Stimulated activated CD8-positive, alpha-beta memory T cell treated with anti-CD3 and anti-CD28 coated beads, Interleukin-7, amount 100 ng/mL, for 4 hours (primary cell): ENCODE data around the gene FOXN1.
"Not testable (repeated sequence)": the region's sequence is repeated elsewhere in the genome, so short reads cannot be mapped to it uniquely, and the experiment has no call there.

ENCODE experiments used
- DNase-seq, 2 donors: peaks; one replicate each; pipeline ENCODE4 v3.0.0-alpha.2; 2020; ENCODE audit warnings: low read depth in 2 of 2

The FOXN1 gene

GRCh38 chr17:28499684-28500357 lies 6.3 kb upstream of the FOXN1 start:
- no peak for DNase-seq

GRCh38 chr17:28500712-28501379 lies 5.3 kb upstream of the FOXN1 start:
- DNase-seq, result no peak

DNA sequence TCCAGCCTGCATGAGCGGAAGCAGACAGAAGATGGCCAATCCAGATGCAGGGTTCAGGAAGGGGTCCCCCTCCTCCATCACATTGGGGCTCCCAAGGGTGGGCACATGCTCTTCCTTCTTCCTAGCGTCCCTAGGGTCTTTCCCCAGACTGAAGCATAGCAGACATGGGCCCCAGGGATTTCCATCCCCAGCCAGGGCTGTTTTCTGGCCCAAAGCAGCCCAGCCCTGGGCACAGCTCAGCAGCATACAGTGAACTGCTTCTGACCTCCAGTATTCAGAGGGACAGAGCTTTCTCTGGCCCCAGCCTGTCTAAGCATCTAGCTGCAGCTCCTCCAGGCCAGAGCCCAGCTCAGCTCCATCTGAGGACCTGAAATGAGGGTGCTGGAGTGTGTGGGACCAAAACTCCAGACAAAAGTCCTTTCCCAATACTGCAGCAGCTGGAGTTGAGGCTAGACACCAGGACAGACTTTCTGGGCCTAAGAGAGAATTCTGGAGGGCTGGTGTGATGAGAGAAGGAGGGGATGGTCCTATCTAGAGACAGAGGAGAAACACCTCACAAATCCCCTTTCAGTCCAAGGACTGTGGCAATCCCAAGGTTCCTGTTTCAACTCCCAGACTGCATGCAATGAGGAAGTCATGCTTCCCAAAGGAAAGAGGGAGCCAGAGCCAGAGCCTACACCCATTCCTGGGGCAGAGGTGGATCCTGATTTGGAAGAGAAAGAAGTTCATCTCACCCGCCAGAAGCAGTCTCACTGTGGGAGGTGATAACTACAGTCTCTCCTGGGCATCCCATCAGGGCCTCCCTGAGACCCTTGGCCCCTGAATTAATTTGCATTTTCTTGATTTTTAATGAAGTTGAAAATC lies 4.5 kb upstream of the FOXN1 start:
- no peak for DNase-seq

GRCh38 chr17:28503420-28503819 lies 2.7 kb upstream of the FOXN1 start:
- no peak for DNase-seq

DNA sequence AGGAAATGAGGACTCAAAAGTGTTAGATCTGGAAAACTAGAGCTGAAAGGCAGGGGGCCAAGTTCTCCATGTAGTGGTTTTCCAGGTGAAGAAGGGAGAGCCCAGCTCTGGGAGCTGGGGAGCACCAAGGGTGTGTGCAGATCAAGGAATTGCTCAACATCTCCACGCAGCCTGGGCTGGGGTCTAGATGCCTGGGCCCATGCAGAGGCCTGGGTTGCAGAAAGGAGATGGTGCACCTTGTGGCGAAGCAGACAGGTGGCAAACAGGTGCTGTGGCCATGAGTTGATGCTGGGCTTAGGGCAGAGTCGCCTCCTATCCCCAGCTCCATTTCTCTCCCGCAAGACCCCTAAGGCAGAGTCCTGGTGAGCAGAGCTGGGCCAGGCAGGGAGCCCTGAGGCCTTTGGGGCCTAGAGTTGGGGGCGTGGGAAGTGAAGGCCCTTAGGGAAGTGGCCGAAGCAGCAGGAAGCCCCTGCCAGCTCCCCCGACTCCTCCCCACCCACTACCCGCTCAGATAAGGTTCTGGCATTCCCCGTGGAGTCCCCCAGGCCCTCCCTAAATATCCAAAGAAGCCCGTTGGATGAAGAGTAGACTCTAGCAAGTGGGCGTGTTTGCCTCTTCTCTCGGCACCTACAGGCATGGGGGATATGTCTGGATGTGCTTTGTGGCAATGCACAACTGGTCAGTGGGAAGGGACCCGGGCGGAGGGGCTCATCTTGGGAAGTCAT lies 777 bp downstream of the FOXN1 start:
- no peak for DNase-seq

GRCh38 chr17:28507567-28508203 lies 1.5 kb downstream of the FOXN1 start:
- DNase-seq, result no peak

- DNase-seq, result no peak
These were observed 2.1 kb downstream of the FOXN1 start for GRCh38 chr17:28508211-28508724.

- DNase-seq, result no peak
These were observed 3.6 kb downstream of the FOXN1 start for GRCh38 chr17:28509789-28510188.

- DNase-seq, result no peak
These were observed 5.8 kb downstream of the FOXN1 start for GRCh38 chr17:28511858-28512461.

GRCh38 chr17:28513476-28513875 lies 7.3 kb downstream of the FOXN1 start:
- DNase-seq, result no peak

- no peak for DNase-seq
These were observed 8.4 kb downstream of the FOXN1 start for GRCh38 chr17:28514561-28515002.

DNA sequence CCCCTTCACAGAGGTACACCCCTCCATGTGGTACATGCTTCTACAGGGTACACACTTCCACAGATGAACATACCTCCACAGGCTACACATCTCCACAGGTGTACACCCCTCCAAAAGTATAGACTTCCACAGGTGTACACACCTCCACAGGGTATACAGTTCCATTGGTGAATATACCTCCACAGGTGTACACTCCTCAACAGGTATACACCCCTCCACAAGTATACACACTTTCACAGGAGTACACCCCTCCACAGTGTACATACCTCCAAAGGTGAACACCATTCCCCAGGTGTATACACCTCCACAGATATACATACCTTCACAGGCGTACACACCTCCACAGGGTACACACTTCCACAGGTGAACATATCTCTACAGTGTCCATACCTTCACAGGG lies 9.4 kb downstream of the FOXN1 start:
- no peak for DNase-seq

DNA sequence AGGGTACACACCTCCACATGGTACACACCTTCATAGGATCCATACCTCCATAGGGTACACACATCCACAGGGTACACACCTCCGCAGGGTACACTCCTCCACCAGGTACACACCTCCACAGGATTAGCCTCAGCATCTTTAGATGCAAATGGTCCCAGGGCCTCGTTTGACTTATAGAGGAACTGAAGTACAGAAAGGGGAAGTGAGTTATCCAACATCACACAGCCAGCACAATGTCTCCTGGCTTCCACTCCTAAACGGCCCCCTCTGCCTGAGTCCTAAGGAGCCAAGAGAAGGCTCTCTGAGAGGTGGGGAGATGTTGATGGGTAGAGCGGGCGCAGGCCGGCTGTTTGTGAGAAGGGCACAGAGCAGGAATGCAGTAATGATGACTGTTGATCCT lies 12.0 kb downstream of the FOXN1 start:
- no peak for DNase-seq

GRCh38 chr17:28518578-28518977 lies 12.4 kb downstream of the FOXN1 start:
- DNase-seq, result no peak

DNA sequence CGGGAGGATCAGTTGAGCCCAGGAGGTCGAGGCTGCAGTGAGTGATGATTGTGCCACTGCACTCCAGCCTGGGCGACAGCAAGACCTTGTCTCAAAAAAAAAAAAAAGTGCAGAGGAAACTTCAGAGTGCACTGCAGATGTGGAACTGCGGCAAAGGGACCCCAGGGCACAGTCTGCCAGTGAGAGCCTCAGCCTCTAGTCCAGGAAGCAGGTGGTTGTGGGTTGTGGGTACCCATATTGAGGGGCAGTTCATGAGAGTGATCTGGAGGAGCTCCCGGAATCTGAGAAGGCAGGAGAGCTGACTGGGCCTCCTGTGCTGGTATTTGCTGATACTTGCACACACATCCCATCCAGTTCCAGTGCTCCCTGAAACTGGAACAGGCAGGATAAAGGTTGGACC lies 13.1 kb downstream of the FOXN1 start:
- no peak for DNase-seq

DNA sequence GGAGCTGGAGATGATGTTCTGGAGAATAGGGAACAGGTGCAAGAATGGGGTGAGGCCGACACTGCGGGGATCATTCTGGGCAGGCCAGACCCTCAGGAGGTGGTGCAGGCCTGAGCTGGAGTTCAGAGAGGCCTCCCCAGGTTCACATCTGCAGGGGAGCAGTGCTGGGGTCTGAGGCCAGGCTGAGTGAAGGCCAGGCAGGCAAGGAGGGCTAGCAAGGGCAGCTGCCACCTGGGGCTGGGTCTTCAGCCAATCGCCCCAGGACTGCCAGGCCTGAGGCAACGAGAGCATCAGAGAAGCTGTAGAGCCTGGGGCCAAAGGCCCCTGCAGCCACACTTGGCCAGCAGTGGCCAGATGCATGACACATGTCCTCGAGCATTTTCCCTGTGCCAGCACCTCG lies 14.5 kb downstream of the FOXN1 start:
- DNase-seq, result no peak

DNA sequence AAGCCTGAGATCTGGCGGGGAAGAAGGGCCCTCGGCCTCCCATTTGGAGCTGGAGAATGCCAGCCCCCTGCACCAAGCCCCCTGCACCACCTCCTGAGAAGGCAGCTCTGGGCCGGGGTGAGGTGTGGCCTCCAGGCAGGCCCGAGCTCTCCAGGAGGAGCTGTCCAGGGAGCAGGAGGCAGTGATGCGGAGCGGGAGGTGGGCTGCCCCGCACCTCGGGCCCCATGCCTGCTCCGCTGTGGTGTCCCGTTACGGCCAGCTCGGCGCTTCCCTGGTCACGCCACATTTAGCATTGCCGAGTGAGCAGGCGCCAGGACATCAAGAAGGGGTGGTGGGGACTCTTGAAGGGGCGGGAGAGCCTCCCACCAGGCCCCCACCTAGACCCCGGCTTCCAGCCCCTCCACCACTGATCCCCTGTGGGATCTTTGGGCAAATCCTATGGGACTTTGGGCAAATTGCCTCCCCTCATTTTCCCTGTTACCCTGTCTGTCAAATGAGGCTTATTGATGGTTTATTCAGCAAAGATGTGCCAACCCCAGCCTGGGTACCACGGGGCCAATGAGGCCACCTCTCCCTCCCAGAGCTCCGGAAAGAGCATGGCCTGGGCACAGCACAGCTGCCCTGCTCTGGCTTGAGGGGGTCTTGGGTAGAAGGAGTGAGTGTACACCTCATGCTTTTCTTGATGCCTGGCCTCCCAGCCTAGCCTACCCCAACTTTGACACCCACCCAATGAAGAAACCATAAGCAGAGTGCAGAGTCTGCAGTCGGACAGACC lies 15.3 kb downstream of the FOXN1 start:
- no peak for DNase-seq

DNA sequence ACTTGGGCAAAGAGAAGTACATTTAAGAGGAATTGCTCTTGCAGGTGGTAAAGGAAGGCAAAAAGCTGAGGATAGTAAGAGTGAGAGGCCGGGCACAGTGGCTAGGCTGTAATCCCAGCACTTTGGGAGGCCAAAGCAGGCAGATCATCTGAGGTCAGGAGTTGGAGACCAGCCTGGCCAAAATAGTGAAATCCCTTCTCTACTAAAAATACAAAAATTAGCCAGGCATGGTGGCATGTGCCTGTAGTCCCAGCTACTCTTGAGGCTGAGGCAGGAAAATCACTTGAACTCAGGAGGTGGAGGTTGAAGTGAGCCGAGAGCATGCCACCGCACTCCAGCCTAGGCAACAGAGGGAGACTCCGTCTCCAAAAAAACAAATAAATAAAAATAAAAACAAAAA lies 16.1 kb downstream of the FOXN1 start:
- DNase-seq, result not testable (repeated sequence)

- no peak for DNase-seq
These were observed 17.0 kb downstream of the FOXN1 start for GRCh38 chr17:28523186-28523585.

DNA sequence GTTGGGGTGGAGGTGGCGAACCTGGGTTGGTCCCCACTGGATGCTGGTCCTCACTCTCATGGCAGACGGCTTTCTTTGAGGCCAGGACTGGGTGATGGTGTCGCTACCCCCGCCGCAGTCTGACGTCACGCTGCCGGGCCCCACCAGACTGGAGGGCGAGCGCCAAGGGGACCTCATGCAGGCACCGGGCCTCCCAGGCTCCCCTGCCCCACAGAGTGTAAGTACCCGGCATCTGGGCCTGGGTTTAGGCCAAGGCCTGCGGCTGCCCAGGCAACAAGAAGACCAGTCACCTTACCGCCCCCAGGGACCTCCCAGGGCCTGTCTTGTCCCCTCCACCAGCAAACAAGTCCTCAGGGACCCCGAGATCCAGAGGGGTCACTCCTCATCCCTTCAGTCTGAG lies 17.7 kb downstream of the FOXN1 start:
- no peak for DNase-seq
